Lower leg skin (tissue), 3 donors: ENCODE measurements around the gene BTBD17.

ENCODE experiments used
- CTCF ChIP-seq, 3 donors: fragments of 450-650 bp; IDR thresholded peaks; one replicate each; pipeline ENCODE4 v1.5.1; 2016; ENCODE audit warnings: antibody characterized with exemption in 3 of 3, mild to moderate bottlenecking in 3 of 3, moderate library complexity in 2 of 3
- POLR2A ChIP-seq, 2 donors: fragments of 450-650 bp; IDR thresholded peaks; one replicate each; pipeline ENCODE4 v1.6.1; 2016 to 2017; ENCODE audit warnings: antibody characterized with exemption in 2 of 2, mild to moderate bottlenecking in 1 of 2, moderate library complexity in 1 of 2

GRCh38 chr17:74351552-74352210, 10.0 kb downstream of the BTBD17 start:
- TF ChIP-seq CTCF (IDR thresholded peaks at IDR 0.05), result no peak
- TF ChIP-seq POLR2A (IDR thresholded peaks at IDR 0.05), result no peak
